GM23338 (cell line): ENCODE results near the gene PSMB8. TPM values are rescaled to one million over a fixed set of nuclear protein-coding genes. Genes with fewer than 3 reads are reported as not detected.

Experiments
- ATAC-seq: fragments of 200-7000 bp; cut with Tn5 transposase; 3 replicates; pipeline ENCODE4 v1.9.1; 2020
- DNase-seq: peaks from one replicate; pipeline ENCODE4 v3.0.0-alpha.2; 2015; ENCODE audit warnings: low spot score
- H2AFZ ChIP-seq: fragments of 200-600 bp; sonication (generic); 2 replicates; pipeline ENCODE4 v1.8.0; 2016; ENCODE audit warnings: antibody characterized with exemption, mild to moderate bottlenecking, moderate library complexity
- H3F3A ChIP-seq: fragments of 200-600 bp; sonication (generic); replicated peaks from 2 replicates; pipeline ENCODE4 v1.8.0; 2017; ENCODE audit warnings: antibody characterized with exemption, mixed run types, low read depth
- H3K27ac ChIP-seq: fragments of 200-600 bp; sonication (generic); 2 replicates; pipeline ENCODE4 v1.6.1; 2016; ENCODE audit warnings: low read depth
- H3K27me3 ChIP-seq: fragments of 200-600 bp; sonication (generic); 2 replicates; pipeline ENCODE4 v1.8.0; 2016; ENCODE audit warnings: mild to moderate bottlenecking, mixed run types, moderate library complexity; ENCODE audit not compliant: insufficient read depth
- H3K36me3 ChIP-seq: fragments of 200-600 bp; sonication (generic); 2 replicates; pipeline ENCODE4 v1.8.0; 2016; ENCODE audit warnings: mild to moderate bottlenecking; ENCODE audit not compliant: insufficient read depth
- H3K4me1 ChIP-seq: fragments of 200-600 bp; sonication (generic); 2 replicates; pipeline ENCODE4 v1.8.0; 2016; ENCODE audit warnings: mild to moderate bottlenecking, moderate library complexity; ENCODE audit not compliant: insufficient read depth
- H3K4me2 ChIP-seq: fragments of 200-600 bp; sonication (generic); 2 replicates; pipeline ENCODE4 v1.7.1; 2017; ENCODE audit warnings: mixed run types
- H3K4me3 ChIP-seq: fragments of 200-600 bp; sonication (generic); 2 replicates; pipeline ENCODE4 v1.6.1; 2016; ENCODE audit warnings: mixed run types
- H3K79me2 ChIP-seq: fragments of 200-600 bp; sonication (generic); replicated peaks from 2 replicates; pipeline ENCODE4 v1.8.0; 2017; ENCODE audit warnings: mild to moderate bottlenecking; ENCODE audit not compliant: insufficient read depth
- H3K9me2 ChIP-seq: fragments of 200-600 bp; sonication (generic); 2 replicates; pipeline ENCODE4 v1.8.0; 2017; ENCODE audit not compliant: insufficient read depth
- H4K20me1 ChIP-seq: fragments of 200-600 bp; sonication (generic); replicated peaks from 2 replicates; pipeline ENCODE4 v1.8.0; 2017; ENCODE audit warnings: mild to moderate bottlenecking; ENCODE audit not compliant: insufficient read depth
- H3K27ac Mint-ChIP-seq: 2 replicates; pipeline ENCODE4 v1.8.0; 2020; ENCODE audit warnings: inconsistent platforms, mild to moderate bottlenecking, moderate library complexity, mixed read lengths
- H3K27me3 Mint-ChIP-seq: 3 replicates; pipeline ENCODE4 v1.8.0; 2022; ENCODE audit warnings: low read depth, mild to moderate bottlenecking, moderate library complexity, mixed read lengths, inconsistent platforms; ENCODE audit not compliant: insufficient read depth, poor library complexity
- H3K36me3 Mint-ChIP-seq: 3 replicates; pipeline ENCODE4 v1.8.0; 2021; ENCODE audit warnings: low read depth, mild to moderate bottlenecking, inconsistent platforms, moderate library complexity, mixed read lengths
- H3K4me1 Mint-ChIP-seq: 3 replicates; pipeline ENCODE4 v1.8.0; 2020; ENCODE audit warnings: mild to moderate bottlenecking, inconsistent platforms, mixed read lengths
- H3K4me3 Mint-ChIP-seq: 3 replicates; pipeline ENCODE4 v1.8.0; 2021; ENCODE audit warnings: moderate library complexity, mild to moderate bottlenecking, inconsistent platforms, mixed read lengths
- H3K9me3 Mint-ChIP-seq: 3 replicates; pipeline ENCODE4 v1.8.0; 2020; ENCODE audit warnings: moderate library complexity, mild to moderate bottlenecking, inconsistent platforms, mixed read lengths
- CREB1 ChIP-seq: fragments of 250-450 bp; sonication (Bioruptor Pico); IDR thresholded peaks from 2 replicates; pipeline ENCODE4 v1.5.0; 2020; ENCODE audit warnings: low read depth, mild to moderate bottlenecking, moderate library complexity
- CTCF ChIP-seq, 2 experiments: fragments of 200-600 bp in 1 of 2; sonication (generic) in 1 of 2; conservative IDR thresholded peaks; 2 replicates each; pipeline versions ENCODE4 v1.5.1 to v1.6.1; 2016 to 2017; ENCODE audit warnings: antibody characterized with exemption in 2 of 2, low read depth in 2 of 2, mild to moderate bottlenecking in 2 of 2, moderate library complexity in 1 of 2
- EZH2phosphoT487 ChIP-seq: fragments of 200-600 bp; sonication (generic); IDR thresholded peaks from one replicate; pipeline ENCODE4 v1.8.1; 2018; ENCODE audit warnings: antibody characterized with exemption; ENCODE audit not compliant: unreplicated experiment
- NANOG ChIP-seq: IDR thresholded peaks from 2 replicates; pipeline ENCODE4 v1.6.1; 2016; ENCODE audit warnings: antibody characterized with exemption, borderline replicate concordance
- POLR2AphosphoS5 ChIP-seq: IDR thresholded peaks from 2 replicates; pipeline ENCODE4 v1.6.1; 2016; ENCODE audit warnings: antibody characterized with exemption, low read depth
- REST ChIP-seq: IDR thresholded peaks from one replicate; pipeline ENCODE4 v1.6.1; 2018; ENCODE audit warnings: antibody characterized with exemption; ENCODE audit not compliant: unreplicated experiment
- STAT1 ChIP-seq: IDR thresholded peaks from one replicate; pipeline ENCODE4 v1.6.1; 2016; ENCODE audit warnings: antibody characterized with exemption; ENCODE audit not compliant: unreplicated experiment
- ZNF114 ChIP-seq: fragments of 250-450 bp; sonication (Bioruptor Pico); IDR thresholded peaks from 2 replicates; pipeline ENCODE4 v1.5.0; 2020; ENCODE audit warnings: mild to moderate bottlenecking, moderate library complexity
- ZNF331 ChIP-seq: fragments of 250-450 bp; sonication (Bioruptor Pico); IDR thresholded peaks from 2 replicates; pipeline ENCODE4 v1.5.0; 2020; ENCODE audit warnings: low read depth, mild to moderate bottlenecking, moderate library complexity
- polyA plus RNA-seq: library from polyadenylated mRNA; unstranded; fragments of >200 nt; fragmentation: Nextera tagmentation; extraction: Ambion mirVana; gene quantifications from 2 replicates; pipeline ENCODE4 v1.2.1, GENCODE V29; 2016
- total RNA-seq: library from RNA; depleted of rRNA; stranded (reverse); fragments of >200 nt; shearing (Covaris generic); gene quantifications from 2 replicates; pipeline ENCODE4 v1.2.3, GENCODE V29; 2014
- TF ChIP-seq, protein P1 (sequence below): fragments of 250-450 bp; sonication (Bioruptor Pico); IDR thresholded peaks from 2 replicates; pipeline ENCODE4 v1.5.0; 2020; ENCODE audit warnings: mild to moderate bottlenecking, moderate library complexity

Gene PSMB8
- total and polyA plus RNA-seq, 2 experiments from 2014 or later, result 16.5 to 27.6 TPM

GRCh38 chr6:32867022-32867477 is 23.2 kb upstream of the PSMB8 start:
- Histone ChIP-seq H3K36me3 (no peaks in the 10 kb centered on the region), H3K27ac (no peak overlapping the region), H3K4me3 (no peak overlapping the region), H4K20me1 (no peaks in the 10 kb centered on the region), H2AFZ (no peak overlapping the region), H3K4me2 (no peak overlapping the region), H3K79me2 (no peaks in the 10 kb centered on the region), H3K27me3 (no peaks in the 10 kb centered on the region), H3K9me2 (no peaks in the 10 kb centered on the region), H3K4me1 (no peaks in the 10 kb centered on the region), H3F3A (no peaks in the 10 kb centered on the region)
- TF ChIP-seq ZNF331 (CRISPR knock-in tag) (no peak), STAT1 (no peak), POLR2AphosphoS5 (no peak), CREB1 (CRISPR knock-in tag) (no peak), ZNF114 (CRISPR knock-in tag) (no peak)
- Mint-ChIP-seq H3K27me3 (peaks cover 4% of the 10 kb centered on the region), H3K27ac (no peak overlapping the region), H3K36me3 (no peaks in the 10 kb centered on the region), H3K9me3 (no peaks in the 10 kb centered on the region), H3K4me3 (no peak overlapping the region), H3K4me1 (0 out of 3 replicates have a peak, but pooled peaks cover 3% of the 10 kb centered on the region)
- DNase-seq (peak; percentile 11), ATAC-seq (peak; percentile 55)

DNA sequence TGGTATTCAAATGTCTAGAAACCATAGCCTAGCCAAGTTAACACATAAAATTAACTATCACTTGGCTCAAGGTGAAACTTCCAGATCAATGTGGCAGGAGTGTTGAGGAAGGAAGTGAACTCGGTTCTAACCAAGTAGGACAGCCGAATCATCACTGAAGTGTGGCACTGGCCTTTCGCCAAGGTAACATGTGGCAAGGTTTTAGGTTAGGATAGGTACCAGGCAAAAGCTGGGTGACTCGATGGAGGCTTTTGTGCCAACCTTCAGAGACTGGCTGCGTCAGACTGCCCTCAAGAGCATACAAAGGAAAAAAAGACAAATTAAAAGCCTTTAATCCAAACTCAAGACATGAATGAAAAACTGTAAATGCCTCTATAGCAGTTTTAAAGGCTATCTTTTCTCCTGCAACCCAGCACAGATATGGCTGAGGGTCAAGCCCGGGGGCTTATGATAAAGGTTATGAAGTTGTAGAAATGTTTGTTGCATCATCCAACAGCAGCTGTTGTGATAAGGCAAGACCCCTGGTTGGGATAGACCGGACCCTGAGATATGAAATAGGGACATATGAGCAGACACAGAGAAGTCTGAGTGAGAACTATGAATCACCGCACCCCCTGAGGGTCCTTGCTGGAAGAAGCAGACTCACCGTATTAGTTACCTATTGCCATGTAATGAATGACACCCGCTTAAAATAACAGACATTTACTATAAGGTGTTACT is 22.0 kb upstream of the PSMB8 start:
- Mint-ChIP-seq H3K4me1 (peaks cover 7% of the 10 kb centered on the region), H3K27me3 (peaks cover 7% of the 10 kb centered on the region), H3K36me3 (no peaks in the 10 kb centered on the region), H3K27ac (no peak overlapping the region), H3K9me3 (no peaks in the 10 kb centered on the region), H3K4me3 (no peak overlapping the region)
- no peak overlapping the region for H3K4me3 ChIP-seq
- H3K79me2 ChIP-seq, result no peaks in the 10 kb centered on the region
- no peaks in the 10 kb centered on the region for H3F3A ChIP-seq
- no peaks in the 10 kb centered on the region for H3K27me3 ChIP-seq
- no peaks in the 10 kb centered on the region for H3K9me2 ChIP-seq
- ATAC-seq, result no peak
- no peaks in the 10 kb centered on the region for H3K36me3 ChIP-seq
- DNase-seq, result no peak
- no peak overlapping the region for H2AFZ ChIP-seq
- no peak overlapping the region for H3K4me2 ChIP-seq
- H3K27ac ChIP-seq, result no peak overlapping the region
- no peaks in the 10 kb centered on the region for H3K4me1 ChIP-seq
- H4K20me1 ChIP-seq, result no peaks in the 10 kb centered on the region
- TF ChIP-seq CTCF (conservative IDR thresholded peaks at IDR 0.05; ENCODE audit: low read depth in 2 of 2), result no peak
- TF ChIP-seq STAT1, result no peak
- no peak for TF ChIP-seq ZNF114 (CRISPR knock-in tag)
- TF ChIP-seq NANOG, result no peak
- no peak for TF ChIP-seq REST
- TF ChIP-seq, protein P1, sequence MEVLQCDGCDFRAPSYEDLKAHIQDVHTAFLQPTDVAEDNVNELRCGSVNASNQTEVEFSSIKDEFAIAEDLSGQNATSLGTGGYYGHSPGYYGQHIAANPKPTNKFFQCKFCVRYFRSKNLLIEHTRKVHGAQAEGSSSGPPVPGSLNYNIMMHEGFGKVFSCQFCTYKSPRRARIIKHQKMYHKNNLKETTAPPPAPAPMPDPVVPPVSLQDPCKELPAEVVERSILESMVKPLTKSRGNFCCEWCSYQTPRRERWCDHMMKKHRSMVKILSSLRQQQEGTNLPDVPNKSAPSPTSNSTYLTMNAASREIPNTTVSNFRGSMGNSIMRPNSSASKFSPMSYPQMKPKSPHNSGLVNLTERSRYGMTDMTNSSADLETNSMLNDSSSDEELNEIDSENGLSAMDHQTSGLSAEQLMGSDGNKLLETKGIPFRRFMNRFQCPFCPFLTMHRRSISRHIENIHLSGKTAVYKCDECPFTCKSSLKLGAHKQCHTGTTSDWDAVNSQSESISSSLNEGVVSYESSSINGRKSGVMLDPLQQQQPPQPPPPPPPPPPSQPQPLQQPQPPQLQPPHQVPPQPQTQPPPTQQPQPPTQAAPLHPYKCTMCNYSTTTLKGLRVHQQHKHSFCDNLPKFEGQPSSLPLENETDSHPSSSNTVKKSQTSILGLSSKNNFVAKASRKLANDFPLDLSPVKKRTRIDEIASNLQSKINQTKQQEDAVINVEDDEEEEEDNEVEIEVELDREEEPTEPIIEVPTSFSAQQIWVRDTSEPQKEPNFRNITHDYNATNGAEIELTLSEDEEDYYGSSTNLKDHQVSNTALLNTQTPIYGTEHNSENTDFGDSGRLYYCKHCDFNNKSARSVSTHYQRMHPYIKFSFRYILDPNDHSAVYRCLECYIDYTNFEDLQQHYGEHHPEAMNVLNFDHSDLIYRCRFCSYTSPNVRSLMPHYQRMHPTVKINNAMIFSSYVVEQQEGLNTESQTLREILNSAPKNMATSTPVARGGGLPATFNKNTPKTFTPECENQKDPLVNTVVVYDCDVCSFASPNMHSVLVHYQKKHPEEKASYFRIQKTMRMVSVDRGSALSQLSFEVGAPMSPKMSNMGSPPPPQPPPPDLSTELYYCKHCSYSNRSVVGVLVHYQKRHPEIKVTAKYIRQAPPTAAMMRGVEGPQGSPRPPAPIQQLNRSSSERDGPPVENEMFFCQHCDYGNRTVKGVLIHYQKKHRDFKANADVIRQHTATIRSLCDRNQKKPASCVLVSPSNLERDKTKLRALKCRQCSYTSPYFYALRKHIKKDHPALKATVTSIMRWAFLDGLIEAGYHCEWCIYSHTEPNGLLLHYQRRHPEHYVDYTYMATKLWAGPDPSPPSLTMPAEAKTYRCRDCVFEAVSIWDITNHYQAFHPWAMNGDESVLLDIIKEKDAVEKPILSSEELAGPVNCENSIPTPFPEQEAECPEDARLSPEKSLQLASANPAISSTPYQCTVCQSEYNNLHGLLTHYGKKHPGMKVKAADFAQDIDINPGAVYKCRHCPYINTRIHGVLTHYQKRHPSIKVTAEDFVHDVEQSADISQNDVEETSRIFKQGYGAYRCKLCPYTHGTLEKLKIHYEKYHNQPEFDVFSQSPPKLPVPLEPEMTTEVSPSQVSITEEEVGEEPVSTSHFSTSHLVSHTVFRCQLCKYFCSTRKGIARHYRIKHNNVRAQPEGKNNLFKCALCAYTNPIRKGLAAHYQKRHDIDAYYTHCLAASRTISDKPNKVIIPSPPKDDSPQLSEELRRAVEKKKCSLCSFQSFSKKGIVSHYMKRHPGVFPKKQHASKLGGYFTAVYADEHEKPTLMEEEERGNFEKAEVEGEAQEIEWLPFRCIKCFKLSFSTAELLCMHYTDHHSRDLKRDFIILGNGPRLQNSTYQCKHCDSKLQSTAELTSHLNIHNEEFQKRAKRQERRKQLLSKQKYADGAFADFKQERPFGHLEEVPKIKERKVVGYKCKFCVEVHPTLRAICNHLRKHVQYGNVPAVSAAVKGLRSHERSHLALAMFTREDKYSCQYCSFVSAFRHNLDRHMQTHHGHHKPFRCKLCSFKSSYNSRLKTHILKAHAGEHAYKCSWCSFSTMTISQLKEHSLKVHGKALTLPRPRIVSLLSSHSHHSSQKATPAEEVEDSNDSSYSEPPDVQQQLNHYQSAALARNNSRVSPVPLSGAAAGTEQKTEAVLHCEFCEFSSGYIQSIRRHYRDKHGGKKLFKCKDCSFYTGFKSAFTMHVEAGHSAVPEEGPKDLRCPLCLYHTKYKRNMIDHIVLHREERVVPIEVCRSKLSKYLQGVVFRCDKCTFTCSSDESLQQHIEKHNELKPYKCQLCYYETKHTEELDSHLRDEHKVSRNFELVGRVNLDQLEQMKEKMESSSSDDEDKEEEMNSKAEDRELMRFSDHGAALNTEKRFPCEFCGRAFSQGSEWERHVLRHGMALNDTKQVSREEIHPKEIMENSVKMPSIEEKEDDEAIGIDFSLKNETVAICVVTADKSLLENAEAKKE, result no peak
- TF ChIP-seq EZH2phosphoT487, result no peak
